Epithelial cell of prostate (primary cell): ENCODE data around the gene CHRNB4.

Source experiments
- DNase-seq: peaks from one replicate; pipeline ENCODE4 v3.0.0-alpha.2; 2011; ENCODE audit warnings: low read depth, low spot score
- H3K27ac ChIP-seq: fragments of 450-650 bp; 2 replicates; pipeline ENCODE4 v1.5.1; 2017; ENCODE audit warnings: mild to moderate bottlenecking

The CHRNB4 gene

GRCh38 chr15:78671626-78672211 lies 30.7 kb upstream of the CHRNB4 start:
- H3K27ac ChIP-seq: no peak overlapping the region
- DNase-seq: no peak

GRCh38 chr15:78668987-78669386 lies 28.0 kb upstream of the CHRNB4 start:
- DNase-seq: no peak
- no peak overlapping the region for H3K27ac ChIP-seq

- DNase-seq: no peak
- H3K27ac ChIP-seq: no peak overlapping the region
These were observed 26.7 kb upstream of the CHRNB4 start for GRCh38 chr15:78667578-78668236.

DNA sequence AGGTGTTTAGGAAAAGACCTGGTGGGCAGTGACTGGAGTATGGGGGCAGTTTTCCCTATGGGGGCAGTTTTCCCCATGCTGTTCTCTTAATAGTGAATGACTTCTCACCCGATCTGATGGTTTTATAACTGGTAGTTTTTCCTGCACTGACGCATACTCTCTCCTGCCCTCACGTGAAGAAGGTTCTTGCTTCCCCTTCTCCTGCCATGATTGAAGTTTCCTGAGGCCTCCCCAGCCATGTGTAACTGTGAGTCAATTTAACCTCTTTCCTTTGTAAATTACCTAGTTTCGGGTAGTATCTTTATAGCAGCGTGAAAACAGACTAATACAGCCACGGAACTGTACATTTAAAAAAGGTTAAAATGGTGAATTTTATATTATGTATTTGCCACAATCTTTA lies 25.0 kb upstream of the CHRNB4 start:
- DNase-seq: no peak
- H3K27ac ChIP-seq: no peak overlapping the region

- H3K27ac ChIP-seq: no peak overlapping the region
- DNase-seq: no peak
These were observed 22.7 kb upstream of the CHRNB4 start for GRCh38 chr15:78663703-78664102.

DNA sequence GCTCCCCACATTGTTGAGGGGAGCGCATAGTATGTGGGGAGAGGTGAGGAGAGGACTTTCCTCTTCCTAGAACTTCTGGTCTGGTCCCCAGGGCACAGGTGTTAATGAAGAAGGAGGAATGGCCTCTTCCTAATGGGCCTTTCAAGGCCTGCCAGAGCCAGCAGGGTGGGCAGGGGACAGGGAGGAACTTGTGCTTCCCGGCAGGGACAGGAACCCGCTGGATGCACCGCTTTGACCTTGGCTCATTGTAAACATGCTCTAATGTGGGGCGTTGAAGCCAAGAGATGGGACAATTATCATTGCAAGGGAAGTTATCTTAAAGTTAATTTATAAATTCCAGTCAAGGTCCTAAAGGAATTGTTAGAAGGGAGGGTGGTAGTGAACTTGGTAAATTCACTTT lies 21.0 kb upstream of the CHRNB4 start:
- no peak overlapping the region for H3K27ac ChIP-seq
- no peak for DNase-seq

DNA sequence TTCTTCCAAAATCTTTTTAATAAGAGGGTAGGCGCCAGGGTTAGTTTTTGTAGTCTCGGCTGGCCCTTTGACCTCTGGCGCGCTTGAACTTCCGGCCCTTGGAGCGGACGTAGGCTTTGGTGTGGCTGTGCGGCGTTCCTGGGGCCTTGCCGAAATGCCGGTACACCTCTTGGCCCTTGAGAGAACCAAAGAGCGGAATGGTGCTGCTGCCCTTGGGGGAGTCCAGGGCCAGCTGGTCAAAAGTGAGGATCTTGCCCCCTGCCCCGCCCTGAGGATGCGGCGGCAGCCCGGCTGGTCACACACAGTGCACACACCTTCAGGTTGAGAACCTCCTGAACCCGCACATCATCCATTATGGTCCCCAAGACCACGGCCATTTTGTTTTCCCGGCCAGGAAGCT lies 20.0 kb upstream of the CHRNB4 start:
- no peak overlapping the region for H3K27ac ChIP-seq
- no peak for DNase-seq

DNA sequence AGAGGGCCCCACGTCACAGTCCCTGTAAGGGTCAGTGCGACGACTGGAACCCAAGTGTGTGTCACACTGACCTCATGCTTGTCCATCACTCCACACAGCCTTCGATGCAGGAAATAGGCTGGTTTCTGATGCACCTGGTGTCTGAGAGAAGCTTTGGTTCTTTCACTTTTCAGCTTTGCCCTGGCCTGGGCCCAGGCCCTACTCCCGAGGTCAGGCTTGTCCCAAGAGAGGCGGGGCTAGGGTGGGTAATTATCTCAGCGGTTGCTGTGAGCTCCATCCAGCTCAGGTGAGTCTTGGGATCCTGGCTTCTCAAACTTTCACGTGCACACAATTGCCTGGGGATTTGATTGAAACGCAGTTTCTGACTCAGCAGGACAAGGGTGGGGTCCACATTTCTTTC lies 19.6 kb upstream of the CHRNB4 start:
- DNase-seq: no peak
- no peak overlapping the region for H3K27ac ChIP-seq

DNA sequence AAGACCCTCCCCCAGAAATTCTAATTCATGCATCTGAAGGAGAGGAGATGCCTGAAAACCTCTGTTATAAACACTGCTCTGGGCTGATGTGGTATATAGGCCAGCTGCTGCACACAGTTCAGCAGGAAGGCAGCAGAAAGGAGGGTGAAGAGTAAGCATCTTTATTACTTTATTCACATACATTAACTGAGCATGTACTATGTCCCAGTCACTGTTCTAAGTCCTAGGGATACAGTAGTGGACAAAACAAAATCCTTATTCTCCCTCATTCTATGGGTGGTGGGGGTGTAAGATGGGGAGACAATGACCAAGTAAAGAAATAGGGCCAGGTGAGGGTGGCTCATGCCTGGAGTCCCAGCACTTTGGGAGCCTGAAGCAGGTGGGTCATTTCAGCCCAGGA lies 17.8 kb upstream of the CHRNB4 start:
- H3K27ac ChIP-seq: no peak overlapping the region
- no peak for DNase-seq

- peak; percentile 5 for DNase-seq
- H3K27ac ChIP-seq: no peak overlapping the region
These were observed 13.3 kb upstream of the CHRNB4 start for GRCh38 chr15:78654272-78654671.

DNA sequence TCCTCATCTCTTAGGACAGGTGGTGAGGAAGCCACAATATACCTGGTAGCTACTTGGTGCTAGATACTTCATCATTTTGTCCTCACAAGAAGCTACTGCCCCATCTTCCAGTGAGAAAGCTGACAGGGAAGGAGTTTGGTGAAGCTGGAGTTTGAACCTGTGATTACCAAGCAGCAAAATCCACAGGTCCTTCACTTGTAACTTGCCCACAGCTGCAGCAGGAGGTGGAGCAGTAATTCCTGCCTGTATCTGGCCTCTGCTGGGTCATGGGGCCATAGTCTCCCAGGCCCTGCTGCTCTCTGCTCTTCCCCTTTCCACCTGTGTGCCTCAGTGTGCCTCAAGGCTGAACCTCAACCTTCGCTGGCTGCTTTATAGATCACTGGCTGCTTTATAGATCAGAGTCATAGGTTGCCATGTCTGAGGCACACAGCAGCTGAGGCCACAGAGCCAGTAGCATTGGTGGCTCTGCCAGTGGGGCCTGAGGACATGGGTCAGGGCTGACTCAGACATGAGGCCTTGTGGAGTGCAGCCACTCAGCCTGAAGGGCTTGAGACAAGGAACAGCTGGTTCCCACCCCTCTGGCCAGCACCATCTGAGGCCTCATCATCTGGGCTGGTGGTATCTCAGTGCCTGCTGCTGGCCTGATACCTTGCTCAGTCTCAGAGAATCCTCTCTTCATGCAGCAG lies 11.1 kb upstream of the CHRNB4 start:
- DNase-seq: no peak
- H3K27ac ChIP-seq: no peak overlapping the region

DNA sequence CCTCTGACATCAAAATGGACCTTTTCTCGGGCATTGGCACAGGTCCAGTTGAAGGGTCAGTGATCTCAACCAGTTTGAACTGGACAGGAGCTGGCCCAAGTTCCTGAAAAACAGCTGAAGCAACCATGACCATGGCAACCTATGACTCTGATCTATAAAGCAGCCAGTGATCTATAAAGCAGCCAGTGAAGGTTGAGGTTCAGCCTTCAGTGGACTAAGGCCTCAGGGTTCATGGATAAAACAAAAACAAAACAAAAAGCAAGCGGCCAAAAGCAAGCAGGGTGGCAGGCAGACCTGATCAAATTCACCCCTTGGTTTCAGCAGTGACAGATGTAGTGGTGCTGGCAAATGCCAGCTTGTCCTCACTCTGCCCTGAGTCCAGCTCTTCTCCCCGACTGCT lies 10.0 kb upstream of the CHRNB4 start:
- H3K27ac ChIP-seq: no peak overlapping the region
- no peak for DNase-seq

GRCh38 chr15:78650022-78650421 lies 9.0 kb upstream of the CHRNB4 start:
- H3K27ac ChIP-seq: no peak overlapping the region
- DNase-seq: no peak

- DNase-seq: no peak
- H3K27ac ChIP-seq: no peak overlapping the region
These were observed 4.0 kb upstream of the CHRNB4 start for GRCh38 chr15:78645009-78645408.

- DNase-seq: no peak
- H3K27ac ChIP-seq: no peak overlapping the region
These were observed 1.3 kb upstream of the CHRNB4 start for GRCh38 chr15:78642331-78642730.

DNA sequence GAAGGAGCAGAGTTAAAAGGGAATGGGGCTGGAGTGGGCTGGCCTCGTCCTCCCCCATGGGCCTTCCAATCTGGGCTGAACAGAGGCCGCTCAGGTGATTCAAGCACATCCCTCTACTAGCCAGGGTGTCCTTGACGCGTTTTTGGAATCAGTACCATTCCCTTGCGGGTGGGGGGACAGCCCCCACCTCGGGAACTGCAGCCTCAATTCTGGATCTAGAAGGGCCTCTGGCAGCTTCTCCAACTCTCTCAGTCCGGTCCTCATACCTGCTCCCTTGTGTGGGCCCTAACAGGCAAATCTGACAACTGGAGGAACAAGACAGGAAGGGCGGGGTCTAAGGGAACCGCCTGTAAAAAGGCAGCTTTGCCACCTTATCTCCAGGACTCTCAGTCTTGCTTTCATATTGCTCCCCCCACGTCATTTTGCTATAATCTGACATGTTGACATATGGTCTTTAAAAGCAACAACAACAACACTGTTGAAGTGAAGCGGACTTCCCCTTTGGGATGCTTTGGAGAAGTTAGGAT lies 802 bp upstream of the CHRNB4 start:
- no peak for DNase-seq
- H3K27ac ChIP-seq: no peak overlapping the region

- H3K27ac ChIP-seq: no peak overlapping the region
- no peak for DNase-seq
These were observed 396 bp downstream of the CHRNB4 start for GRCh38 chr15:78640527-78641101.

DNA sequence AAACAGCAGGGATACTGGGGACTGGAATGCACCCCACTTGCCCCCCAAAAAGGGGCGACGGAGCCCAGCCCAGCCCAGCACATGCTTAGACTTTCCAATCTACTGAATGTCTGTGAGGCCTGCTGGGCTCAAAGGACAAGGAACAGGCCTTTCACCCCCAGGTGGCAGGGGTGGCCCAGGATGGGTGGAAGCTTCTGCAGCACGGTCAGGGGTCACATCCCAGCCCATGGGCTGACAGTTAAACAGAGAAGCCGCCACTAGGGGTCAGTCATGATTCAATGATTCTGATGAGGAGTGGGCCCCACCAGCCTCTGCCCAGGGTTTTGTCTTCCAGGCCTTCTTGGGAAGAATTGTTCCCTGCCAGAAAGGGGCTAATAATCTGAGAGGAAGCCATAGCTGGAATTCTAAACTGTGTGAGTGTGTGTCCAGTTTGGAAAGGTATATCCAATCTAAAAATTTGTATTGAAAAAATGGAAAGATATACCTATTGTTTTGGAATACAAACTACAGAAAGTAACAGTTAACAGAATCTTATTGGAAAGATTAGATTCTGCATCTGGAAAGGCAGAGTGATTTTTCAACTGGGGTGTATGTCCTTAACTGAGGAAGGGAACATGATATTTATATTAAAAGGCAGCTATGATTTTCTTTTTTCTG lies 2.2 kb downstream of the CHRNB4 start:
- DNase-seq: no peak
- no peak overlapping the region for H3K27ac ChIP-seq

DNA sequence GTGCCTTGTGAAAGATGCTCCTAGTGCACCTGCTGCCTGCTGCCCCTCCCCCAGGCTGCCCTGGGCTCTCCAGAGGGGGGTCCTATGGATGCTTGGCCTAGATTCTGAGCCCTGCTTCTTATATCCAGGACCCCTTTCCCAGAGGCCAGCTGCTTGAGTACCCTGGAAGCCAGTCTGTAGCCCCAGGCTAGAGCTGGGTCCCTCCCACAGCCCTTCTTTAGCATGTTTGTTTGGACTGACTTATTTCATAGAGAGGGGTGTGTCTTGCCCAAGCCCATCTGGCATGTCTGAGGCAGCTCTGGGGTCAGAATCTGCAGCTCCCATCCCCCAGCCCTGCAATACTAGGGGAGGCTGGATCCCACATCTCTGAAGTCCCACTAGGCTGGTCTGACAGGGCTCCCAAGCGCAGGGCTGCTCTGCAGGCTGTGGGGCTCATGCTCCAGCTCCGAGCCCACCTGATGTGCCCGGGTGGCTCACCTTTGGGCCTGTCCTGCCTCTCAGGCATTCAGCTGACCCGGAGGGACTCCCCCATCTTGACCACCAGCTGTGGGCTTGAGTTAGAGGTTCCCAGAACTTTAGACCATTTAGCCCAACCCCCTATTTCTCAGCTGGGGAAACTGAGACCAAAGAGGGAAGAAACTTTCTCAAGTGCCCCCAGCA lies 3.1 kb downstream of the CHRNB4 start:
- no peak overlapping the region for H3K27ac ChIP-seq
- no peak for DNase-seq

DNA sequence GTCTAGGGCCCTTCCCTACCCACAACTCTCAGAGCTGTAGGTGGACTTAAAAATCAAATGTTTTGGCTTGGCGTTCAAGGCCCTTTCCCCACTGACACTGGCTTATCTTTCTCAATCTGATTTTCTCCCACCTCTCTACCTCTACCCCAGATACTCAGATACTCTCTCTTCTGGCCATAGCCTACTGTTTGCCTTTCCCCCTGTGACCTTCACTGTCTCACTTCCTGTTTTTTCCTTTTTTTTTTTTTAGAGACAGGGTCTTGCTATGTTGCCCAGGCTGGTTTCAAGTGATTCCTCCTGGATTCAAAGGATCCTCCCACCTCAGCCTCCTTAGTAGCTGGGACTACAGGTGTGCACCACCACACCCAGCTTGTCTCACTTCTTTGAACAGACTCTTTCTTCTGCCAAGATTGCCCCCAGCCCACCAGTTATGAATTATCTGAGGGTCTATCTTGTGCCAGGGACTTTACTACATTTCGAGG lies 4.6 kb downstream of the CHRNB4 start:
- DNase-seq: no peak
- H3K27ac ChIP-seq: no peak overlapping the region
